Gastrocnemius medialis (tissue), 4 donors: ENCODE data around the gene GFPT1.

ENCODE experiments used
- CTCF ChIP-seq, 5 experiments: fragments of 450-650 bp in 3 of 5; fragments of 200-600 bp in 2 of 5; sonication (generic) in 2 of 5; IDR thresholded peaks in 4 of 5; conservative IDR thresholded peaks in 1 of 5; 1 replicate in 4 of 5; 2 replicates in 1 of 5; pipeline ENCODE4 v1.5.1; 2016 to 2019; ENCODE audit warnings: antibody characterized with exemption in 5 of 5, mild to moderate bottlenecking in 3 of 5, moderate library complexity in 3 of 5
- POLR2A ChIP-seq, 2 donors: fragments of 450-650 bp; IDR thresholded peaks; one replicate each; pipeline ENCODE4 v1.6.1; 2017; ENCODE audit warnings: antibody characterized with exemption in 2 of 2, mild to moderate bottlenecking in 2 of 2, moderate library complexity in 2 of 2

DNA sequence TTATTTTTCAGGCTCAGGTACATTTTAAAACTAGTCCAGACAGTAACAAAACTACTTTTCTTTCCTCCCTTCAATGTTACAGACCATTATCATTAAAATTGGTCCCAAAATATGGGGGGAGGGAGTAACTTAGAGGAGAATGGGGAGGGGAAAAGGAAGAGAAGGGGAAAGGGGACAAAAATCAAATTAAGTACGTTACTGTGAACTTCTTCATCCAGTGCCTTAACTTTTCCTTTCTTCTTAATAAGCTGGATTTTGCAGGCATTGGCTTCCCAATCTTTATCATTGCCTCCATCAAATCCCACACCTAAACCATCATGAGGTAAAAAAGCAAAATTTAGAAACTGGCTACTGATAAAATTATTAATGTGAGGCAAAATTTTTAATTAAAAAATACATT lies 17.2 kb downstream of the GFPT1 start:
- TF ChIP-seq CTCF (IDR thresholded peaks at IDR 0.05 in 4 of 5, conservative IDR thresholded peaks at IDR 0.05 in 1 of 5) (no peak), POLR2A (IDR thresholded peaks at IDR 0.05) (no peak)
